GM18517 (cell line): ENCODE measurements around the gene NPL.

ENCODE experiments used
- ATAC-seq: cut with Tn5 transposase; IDR thresholded peaks from one replicate; pipeline ENCODE4 v1.9.1; 2021; ENCODE audit warnings: mild to moderate bottlenecking, moderate library complexity; ENCODE audit not compliant: unreplicated experiment

NPL gene, protein sequence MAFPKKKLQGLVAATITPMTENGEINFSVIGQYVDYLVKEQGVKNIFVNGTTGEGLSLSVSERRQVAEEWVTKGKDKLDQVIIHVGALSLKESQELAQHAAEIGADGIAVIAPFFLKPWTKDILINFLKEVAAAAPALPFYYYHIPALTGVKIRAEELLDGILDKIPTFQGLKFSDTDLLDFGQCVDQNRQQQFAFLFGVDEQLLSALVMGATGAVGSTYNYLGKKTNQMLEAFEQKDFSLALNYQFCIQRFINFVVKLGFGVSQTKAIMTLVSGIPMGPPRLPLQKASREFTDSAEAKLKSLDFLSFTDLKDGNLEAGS

DNA sequence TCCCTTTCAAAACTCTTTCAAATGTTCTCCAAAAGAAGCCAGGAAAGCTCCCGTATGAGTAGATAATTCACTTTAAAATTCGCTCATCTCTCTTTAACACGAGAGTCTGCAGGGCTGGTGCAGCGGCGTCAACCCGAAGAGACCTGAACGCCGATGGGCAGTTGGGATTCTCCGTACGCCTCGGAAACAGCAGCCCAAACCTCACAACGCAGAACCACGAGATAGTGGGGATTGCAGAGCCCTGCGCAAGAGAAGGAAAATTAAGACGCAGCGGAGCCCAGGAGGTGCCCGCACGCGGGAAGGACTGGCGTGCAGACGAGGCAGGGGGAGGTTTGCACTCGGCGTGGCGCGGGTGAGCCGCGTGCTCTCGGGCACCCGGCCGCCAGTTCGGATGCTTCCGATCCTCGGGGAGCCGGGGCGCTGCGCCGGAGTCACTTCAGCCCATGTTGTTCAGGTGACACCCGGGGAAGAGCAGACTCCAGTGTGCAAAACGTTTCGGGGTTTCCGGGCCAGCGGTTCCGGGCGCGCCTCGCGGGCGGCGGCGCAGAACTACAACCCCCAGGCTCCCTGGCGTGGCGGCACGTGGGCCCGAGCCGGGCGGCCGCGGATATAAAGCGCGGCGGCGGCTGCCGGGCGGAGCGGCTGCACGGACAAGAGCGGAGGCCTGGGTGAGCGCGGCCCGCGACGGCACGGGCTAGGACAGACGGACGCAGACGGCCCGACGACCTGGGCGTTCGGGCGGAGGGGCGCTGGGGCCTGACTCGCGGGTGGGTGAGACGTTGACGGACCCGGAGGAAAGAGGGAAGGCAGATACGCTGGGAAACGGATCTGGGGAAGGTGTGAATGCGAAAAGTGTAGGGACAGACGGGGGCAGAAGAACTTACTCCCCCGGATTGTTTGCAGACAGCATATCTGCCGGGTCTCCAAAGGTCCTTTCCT is at the start of gene NPL:
Gene NPL, plus strand, starts transcription at position 636 of the 939 bp plus-strand sequence. CDS start 4,599 bp downstream, outside the sequence.
- ATAC-seq, result peak; percentile 87

DNA sequence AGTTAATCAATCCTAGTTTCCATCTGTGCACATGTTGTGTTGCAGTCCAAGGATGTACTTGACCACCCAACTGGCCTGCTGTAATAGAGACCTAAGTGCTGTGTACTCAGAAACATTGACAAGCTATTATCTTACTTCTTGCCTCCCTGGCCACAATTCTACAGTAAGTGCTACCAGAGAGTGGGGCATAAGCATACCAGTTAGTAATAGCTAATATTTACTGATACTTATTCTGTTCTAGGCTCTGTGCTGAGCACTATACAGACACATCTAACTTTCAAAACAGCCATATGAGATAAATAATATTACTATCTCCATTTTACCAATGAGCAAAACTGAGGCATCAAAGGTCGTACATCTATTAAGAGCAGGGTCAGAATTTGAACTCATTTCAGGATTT is 49.5 kb upstream of the NPL start:
- ATAC-seq, result no peak

DNA sequence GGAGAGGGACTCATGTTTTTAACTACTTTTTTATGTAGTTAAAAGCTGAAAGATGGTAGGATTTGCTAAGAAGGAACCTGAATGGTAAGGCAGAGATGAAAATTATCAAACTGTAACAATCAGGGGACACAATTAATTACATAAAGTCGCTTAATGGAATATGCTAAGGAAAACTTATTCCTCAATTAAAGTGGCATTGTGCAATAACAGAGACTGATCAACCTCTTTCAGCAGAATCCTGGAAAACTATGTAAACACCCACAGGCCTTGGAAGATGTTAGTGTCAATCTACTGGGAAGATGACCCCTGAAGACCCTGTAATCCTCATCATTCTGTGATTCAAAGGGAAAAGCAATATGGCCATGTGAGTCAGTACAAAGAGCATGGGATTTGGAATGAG is 46.8 kb upstream of the NPL start:
- ATAC-seq, result no peak

DNA sequence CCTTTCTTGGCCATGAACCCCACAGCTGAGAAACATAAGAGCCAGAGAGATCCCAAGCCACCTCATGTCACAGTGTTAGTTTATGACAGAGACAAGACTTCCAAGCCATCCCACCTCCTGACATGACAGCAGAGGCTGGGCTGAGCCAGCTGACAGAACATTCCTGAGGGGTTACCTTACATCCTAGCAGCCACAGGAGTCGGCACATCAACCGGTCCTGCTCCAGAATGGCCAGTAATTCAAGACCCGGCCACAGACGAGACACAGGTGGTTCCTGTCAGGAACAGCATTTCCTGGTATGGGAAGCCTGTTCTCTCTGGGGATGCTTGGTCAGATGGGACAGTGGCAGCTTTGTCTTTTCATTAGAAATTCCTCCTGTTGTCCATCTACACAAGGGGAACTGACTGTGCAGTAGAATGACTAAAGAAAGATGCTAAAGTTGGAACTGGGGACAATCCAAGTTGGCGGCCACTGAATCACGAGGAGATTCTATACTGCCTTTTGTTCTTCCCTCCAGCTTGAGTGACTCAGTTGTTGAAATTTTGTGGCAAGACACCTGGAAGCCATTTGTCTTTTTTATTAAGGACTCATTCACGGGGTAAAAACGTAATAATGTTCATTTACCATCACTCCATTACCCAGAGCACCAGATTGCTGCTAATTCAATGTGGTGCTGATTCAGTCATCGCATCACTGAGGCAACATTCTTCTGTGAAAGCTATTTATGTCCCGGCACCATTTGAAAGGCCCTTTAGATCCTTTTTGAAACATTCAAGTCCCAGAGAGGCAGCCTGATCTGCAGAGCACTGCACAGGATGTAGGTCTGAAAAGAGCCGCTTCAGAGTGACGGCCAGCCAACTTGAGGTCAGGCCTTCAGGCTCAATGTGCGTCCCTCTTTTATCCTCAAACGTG is 37.2 kb upstream of the NPL start:
- ATAC-seq, result no peak

DNA sequence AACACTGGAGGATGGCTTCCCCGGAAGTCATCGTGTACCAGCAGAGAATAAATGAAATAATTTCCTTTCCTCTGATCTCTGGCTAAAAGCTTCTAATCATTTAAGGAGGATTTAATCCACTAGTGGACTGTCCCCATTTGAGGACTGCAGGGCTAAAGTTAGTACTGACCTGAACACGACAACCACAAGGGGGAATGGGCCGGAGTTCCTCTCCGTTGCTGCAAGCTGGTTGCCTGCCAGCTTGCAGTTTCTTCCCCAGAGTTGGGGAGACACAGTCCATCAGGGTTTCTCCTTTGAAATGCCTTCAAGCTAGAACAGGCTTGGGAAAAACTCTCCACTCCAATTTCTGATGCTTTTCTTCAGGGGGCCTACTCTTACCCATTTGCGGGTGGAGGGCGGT is 35.5 kb upstream of the NPL start:
- no peak for ATAC-seq

DNA sequence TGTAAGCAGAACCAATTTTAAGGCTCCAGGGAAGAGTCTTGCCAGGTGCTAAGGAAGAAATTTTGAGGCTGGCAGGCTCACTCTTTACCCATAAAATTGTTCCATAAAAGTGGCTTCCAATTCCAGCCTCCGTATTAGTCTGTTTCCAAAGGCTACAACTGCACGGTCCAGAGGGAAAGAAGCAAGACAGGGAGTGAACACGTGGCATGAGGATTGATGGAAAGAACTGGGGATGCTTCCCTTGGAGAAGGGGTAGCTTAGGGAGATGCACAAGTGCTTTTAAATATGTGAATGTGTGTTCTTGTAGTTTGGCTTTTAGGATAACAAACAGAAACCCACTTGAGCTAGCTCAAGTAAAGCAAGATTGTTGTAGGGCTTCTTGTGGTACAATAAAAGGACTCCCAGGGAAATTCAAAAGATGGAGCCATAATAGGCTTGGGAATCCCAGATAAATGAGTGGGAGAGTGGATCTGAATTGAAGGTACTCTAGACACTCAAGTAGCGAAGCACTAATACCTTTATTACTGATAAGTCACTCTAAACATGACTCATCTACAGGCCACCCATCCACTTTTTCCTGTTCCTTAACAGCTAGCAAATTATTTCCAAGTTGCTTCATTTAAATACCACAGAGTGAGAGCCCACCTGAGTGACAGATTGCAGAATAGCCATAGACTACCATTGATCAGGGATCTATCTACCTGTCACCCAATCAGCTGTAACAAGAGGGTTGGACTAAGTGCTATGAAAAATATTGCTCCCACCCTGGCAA is 34.8 kb upstream of the NPL start:
- no peak for ATAC-seq

DNA sequence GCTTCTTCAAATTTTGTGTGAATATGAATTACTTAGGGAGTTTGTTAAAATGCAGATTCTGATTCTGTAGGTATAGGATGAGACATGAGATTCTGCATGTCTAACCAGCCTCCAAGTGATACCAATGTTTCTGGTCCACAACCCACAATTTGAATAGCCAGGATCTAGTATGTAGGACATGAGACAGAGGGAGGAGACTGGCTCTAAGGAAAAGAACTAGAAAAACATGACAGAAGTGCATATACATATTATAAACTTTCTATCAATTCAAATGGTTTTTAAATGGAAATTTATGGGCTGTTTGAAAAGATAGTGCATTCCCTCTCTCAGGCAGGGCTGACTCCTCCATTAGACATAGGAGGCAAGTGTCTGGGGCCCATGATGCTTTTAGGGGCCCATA is 33.9 kb upstream of the NPL start:
- ATAC-seq, result no peak

DNA sequence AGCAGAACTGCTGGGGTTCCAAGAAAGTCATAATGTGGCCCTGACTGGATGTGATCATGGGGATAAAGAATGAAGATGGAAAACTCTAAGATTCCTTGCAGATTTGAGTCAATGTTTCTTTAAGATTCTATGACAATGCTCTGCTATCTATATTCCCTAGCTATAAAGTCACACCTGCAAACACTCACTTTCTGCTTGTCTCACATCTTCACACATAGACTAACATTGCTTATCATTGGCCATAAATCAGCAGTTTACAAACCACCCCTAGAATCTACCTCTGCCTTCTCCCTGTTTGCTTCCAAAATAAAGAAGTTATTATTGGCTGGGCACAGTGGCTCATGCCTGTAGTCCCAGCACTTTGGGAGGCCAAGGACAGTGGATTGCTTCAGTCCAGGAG is 33.1 kb upstream of the NPL start:
- no peak for ATAC-seq

DNA sequence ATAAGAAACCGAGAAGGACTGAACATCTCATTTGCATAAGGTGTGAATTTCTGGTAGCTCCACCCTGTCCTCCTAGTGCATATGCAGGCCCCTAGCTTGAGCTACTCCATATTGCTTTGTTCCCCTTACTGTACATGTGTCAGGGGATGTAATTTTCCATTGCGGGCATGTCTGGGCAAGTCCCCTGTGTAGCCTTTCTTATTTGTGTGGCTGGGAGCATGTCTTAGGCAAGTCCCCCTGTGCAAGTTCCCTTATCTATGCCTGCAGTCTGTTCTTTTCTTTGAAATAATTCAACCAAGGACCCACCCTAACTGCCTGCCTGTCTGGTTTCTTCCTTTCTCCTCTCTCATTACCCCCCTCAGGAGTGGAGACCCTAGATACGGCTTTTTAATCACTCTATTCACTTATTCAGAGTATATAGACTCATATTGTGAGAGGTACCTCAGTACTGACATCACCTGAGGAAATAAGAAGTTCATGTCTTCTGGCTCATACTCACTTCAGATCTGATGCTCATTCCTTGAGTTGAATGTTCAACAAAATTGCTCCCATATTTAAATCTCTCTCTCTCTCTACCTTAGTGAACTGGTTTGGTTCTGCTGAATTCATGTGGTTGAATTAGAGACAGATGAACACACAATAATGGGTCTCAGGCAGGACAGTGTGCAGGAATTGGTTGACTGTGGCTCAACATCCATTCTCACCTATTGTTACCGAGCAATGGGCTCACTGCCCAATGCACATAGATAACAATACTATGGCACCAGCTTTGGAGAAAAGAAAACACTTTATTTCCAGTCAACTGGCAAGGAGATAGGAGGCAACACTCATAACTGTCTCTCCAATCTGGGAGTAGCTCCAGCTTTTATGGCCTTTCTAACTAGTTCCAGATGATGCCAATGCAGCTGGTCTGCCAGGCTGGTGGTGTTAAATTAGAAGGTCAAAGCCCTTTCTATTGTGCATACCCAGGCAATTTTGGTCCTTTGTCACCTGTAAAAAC is 27.9 kb upstream of the NPL start:
- ATAC-seq, result no peak

DNA sequence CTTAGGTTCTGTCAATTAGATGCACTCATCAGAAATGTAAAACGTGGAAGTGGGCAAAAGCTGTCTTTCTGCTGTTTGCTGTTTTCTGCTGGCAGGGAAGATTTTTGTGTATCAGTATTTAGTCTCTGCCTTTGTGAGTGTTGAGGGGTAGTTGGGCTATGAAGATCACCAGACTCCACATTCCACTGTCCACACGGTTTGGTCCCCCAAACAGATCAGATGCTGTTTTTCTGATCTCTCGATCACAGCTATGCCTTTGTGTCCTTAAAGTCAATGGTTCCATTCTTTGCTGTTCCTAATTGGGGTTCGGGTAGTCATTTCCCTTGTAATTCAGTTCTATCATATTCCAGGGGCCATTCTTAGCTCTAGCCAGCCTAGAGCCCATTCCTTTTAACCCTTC is 27.0 kb upstream of the NPL start:
- no peak for ATAC-seq

DNA sequence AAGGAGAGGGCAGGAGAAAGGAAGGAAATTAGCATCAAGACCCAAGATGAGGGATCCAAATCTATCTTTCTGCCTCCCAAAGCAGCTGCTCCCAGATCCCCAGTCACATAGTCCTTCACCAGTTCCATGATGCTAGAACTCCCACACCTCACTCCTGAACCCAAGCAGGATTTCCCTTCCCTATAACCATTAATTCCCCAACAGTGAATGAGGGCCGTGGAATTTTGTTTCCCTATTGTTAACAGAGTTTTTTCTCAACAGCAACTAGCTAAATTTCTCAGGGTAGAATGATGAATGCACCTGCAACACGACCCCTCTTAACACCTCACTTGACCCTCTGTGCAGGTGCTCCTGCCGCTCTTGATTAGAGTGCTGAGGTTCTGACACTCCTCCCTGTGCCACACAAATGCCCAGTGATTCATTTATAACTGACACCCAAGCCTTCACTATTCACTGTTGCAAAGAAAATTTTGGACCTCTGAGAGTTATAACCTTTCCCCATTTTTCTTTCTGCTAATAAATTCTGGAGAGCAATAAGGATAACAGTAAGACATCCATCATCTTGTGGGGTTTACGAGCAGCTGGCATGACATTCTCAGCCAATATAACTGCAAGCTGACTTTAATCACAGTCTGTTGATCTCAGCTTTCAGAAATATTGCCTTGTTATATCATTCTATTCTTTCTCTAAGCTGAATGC is 25.4 kb upstream of the NPL start:
- ATAC-seq, result no peak

DNA sequence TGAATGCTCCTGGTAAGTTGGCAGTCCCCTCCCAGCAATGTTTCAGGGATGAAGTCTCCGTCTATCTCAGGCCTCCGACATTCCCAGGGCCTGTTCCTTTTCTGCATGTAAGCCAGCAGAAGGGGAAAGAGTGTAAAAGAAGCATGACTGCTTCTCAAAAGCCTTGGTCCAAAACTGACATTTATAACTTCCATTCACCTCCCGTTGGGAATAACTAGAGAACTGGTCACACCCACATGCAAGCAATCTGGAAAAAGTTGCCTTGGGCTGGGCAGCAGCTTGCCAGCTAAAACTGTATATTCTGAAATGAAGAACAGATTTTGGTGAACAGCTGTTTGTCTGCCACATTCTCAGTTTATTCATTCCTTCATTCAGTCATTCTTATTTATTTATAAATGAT is 24.2 kb upstream of the NPL start:
- ATAC-seq, result no peak

DNA sequence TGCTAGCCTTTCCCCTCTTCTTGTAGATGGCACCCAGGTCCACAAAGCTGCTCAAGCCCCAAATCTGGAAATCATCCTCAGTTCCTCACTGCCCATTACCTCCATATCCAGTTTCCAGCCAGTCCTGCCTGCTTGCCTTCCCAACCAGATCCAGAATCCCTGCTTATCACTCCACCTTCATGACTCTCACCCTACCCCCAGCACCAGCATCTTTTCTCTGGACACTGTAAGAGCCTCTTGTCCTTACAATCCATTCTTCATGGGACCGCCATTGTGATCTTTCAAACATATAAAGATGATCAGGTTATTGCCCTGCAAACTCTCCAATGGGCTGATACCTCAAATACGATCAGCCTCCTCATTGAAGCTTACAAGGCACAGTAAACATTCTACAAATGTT is 23.5 kb upstream of the NPL start:
- no peak for ATAC-seq

DNA sequence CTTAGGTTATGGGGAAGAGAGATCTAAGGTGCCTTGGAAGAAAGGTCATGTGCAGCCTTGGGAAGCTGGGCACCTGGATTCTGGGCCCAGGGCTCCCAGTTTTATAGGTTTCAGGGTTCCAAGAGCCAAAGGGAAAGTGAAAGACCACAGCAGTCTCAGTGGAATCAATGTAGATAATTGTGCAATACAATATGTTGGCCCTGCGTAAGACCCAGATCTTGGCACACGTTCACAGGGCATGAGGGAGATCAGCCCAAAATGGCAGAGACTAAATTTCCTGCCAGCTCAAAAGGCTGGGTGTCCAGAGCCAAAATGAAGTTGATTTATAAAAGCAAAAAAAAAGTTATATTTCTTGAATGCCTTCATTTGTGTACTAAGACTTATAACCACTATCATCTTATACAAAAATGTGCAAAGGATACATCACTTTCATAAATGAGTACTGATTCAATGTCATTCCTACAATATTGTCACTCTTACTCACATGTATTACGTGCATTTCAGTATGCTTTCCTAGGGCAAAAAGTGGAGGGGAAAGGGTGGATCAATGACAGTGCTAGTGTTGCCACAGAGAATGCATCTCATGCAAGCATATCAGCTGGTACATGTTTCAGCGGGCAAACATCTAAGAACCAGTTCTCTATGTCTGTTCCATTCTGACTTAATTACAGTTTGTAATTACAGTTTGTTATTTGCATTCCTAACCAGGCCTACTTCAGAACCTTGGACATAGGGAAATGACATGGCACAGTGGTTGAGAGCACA is 22.5 kb upstream of the NPL start:
- no peak for ATAC-seq

DNA sequence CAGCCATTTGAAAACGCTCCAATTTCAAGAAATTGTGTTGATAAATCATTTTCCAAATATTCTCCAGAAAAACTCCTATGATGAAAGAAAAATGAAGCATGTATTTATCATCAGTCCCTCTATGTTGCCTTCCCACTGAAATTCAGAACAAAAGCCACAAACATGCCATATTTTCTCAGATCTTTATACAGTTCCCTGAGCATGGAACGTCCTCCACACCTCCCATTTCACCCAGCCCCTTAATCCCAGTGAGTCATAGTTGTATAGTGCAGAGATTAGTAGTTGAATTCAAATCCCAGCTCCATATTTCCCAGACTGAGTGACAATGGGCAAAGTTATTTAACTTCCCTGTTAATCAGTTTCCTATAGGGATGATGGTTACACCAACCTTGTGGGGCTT is 20.6 kb upstream of the NPL start:
- ATAC-seq, result no peak

DNA sequence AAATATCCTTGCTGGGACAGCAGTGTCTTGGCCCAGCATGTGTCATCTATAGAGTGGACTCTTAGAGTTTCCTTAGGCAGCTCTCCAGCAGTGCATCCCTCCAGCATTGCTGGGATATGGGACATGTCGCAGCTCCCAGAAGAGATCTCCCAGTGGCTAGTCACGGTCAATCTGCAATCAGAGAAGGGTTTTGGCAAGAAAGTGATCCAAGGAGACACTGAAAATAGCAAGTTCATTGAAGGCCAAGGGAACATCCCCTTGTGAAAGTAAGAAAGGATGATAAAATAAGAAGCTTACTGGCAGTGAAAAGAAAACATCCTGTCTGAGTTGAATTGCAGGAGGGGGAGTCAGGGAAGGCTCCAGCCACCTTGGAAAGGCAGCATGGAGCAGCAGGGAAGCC is 19.3 kb upstream of the NPL start:
- ATAC-seq, result no peak

DNA sequence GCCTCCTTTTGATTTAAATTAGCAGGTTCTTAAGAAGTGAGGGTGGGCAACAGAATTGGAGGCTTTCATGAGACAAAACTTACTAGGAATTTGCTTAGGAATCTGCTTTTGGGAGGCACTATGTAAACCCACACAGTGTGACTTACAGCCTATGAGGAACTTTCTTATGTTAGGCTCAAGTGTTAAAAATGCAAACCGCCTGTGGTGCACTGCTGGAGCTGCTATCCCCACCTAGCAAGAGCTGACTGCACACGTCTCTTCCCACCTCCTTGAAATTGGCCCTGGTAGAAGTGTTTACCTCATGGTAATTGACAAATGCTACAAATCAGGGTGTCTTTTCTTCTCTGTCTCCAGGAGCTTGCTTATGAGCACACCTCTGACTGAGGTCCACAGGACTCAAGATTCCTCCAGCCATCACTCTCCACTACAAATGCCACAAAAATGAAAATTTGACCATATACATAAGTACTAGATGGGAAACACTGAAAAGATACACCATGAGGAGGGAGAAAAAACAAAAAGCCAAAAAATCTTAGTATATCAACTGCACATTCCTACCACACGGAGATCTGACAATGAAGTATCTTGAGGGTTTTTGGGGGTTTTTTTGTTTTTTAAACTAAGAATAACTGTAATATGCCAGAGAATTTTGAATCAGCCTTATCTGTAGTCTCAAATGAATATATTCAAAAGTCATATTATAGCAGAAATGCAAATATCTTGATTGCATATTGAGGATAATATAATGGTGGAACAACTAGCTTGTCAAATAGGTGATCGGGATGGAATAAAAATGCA is 18.2 kb upstream of the NPL start:
- no peak for ATAC-seq
